Stimulated activated CD4-positive, alpha-beta T cell treated with anti-CD3 and anti-CD28 coated beads, Interleukin-1b, Interleukin-23, amount 100 ng/mL, for 48 hours (primary cell): Measurements from ENCODE around the gene CCL7.
"Not testable (repeated sequence)": the region's sequence is repeated elsewhere in the genome, so short reads cannot be mapped to it uniquely, and the experiment has no call there.

Experiments
- DNase-seq: peaks from one replicate; pipeline ENCODE4 v3.0.0-alpha.2; 2020

Gene CCL7

DNA sequence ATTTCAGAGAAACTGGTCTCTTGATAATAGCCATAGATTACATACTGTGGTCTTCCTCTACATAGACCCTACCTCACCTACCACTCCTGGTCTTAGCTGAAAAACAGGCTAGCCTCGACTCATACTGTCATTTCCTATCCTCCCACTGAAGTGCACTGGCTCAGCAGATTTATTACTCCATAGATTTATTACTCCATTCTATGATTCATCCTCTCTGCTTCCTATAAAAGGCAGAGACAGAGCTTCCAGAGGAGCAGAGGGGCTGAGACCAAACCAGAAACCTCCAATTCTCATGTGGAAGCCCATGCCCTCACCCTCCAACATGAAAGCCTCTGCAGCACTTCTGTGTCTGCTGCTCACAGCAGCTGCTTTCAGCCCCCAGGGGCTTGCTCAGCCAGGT, at the start of gene CCL7:
TSS of gene CCL7 (plus strand) at position 253 of the 400 bp plus-strand sequence. CDS start at position 323, 70 bp downstream.
- no peak for DNase-seq

DNA sequence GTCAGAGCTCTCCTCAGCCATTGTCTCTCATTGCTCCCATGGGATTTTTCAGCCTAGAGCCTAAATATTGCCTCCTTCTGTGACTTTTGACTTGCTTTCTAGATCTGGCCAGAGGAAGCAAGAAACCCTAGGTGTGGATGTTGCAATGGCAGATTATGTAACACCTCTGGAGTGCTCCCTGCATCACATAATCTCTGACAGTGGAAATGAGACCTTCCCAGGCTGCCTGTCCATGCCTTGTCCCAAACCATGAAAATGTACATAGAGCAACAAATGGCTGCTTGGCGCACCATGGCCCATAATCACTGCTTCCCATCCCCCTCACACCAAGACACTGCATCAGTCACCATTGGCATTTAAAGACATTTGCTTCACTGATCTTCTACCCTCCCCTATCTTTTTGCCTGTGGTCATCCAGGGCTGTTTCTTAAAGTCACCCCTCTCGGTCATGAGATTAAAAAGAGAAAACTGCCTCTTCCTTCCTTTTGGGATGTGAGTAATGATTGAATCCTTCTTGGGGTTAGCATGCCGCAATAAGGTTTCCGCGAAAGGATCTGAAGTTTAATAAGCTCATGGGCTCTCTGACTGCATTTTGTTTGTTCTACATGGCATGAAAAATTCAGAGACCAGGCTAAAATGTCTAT, 49.1 kb upstream of the CCL7 start:
- no peak for DNase-seq

DNA sequence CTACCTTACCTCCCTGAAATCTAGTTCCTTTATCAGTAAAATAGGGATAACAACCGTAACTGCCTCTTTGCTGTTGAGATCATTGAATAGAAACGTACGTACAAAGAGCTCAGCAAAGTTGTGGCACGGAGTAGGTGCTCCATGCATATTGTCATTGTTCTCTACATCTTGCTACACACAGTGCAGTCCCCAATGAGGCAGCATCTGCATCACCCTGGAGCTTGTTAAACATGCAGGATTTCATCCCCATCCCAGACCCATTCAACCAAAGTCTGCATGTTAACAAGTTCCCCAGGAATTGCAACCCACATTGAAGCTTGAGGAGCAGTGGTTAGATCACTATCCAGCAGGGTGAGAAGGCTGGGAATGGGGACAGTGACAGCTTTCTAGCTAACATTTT, 48.6 kb upstream of the CCL7 start:
- no peak for DNase-seq

DNA sequence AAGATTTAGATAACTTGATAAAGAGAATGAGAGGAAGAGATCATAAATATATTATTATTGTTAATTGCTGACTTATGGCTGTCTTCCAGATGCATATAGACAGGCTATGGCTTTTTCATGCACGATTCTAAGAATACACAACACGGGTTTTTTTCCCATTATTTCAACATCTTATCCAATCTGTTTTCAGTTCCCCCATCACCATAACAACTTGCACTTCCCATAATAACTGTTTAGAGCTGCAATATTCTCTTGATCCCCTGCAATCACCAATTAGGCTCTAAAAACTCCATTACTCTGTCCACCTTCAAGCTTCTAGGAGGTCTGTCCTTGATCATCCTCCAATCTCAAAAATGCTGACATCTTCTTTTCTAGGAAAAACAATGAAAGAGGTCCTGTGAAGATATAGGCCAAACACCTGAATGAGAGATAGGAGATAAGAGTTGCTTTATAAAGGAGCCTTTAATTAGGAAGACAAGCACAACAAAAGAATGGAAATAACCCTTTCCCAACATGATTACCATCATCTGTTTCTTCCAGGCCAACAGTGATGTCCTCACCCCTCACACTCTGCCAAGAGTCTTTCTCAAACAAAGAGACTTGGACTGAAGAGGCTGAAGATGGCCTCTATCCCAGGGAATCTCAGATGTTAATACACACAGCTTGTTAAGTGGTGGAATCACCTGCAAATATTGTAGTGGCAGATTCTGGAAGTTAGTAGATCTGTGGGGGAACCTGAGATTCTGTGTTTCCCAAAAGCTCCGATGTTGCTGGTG, 47.1 kb upstream of the CCL7 start:
- DNase-seq: no peak

DNA sequence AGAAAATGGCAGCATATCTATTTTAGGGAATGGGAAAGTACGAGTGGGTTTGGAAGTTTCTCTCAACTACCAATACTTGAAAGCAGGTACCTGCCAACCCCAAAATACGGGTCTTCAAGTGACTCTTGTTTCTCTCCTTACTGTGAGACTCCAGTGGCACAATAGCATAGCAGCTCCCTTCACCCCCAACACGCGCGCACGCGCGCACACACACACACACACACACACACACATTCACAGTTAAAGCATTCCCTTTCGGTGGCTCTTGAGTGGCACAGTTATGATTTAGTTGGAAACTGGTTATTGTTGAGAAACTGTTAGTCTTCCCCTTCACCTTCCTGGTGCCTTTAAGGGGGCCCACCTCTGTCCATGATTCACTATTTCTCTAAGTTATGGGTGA, 45.0 kb upstream of the CCL7 start:
- no peak for DNase-seq

DNA sequence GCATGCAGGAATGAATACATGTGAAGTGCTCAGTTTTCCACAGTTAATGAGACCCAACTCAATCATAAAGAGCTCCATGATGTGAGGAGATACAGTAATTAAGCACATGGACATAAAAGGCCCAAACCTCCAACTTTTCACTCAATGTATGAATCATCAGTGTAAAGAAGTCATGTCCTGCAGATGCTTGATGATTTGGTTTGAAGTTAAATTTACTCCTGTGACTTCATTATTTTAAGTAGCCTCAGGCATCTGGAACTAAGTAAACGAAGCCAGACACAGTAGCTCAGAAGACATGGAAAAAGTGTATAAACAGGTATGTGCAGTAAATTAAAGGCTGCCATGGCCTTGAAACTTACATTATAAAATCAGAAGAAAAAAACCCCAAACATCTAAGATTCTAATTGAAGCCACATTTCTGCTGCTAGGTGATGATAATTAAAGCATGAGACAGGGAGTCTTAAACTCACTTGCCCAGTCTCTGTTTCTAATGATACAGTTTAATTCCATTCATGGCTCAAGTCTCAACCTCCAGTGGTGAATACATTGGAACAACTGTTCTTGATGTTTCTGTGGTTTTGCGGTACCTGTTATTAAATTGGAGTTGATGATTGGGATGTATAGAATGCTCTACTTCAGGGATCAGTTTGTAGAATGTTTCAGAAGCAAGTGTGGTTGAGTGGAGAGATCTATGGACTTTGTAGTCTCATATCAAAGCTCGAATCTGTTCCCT, 43.8 kb upstream of the CCL7 start:
- DNase-seq: no peak

DNA sequence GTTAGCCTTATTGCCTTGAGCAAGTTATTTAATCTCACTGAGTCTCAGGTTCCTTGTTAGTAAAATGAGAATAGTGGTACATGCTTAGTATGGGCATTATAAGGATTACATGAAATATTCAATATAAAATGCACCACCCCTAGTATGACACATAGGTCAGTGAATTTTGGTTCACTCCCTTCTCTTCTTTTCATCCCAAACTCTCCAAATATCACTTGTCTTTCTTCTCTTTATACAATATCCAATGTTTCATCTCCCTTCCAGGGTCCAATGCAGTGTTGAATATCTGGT, 43.3 kb upstream of the CCL7 start:
- DNase-seq: no peak

DNA sequence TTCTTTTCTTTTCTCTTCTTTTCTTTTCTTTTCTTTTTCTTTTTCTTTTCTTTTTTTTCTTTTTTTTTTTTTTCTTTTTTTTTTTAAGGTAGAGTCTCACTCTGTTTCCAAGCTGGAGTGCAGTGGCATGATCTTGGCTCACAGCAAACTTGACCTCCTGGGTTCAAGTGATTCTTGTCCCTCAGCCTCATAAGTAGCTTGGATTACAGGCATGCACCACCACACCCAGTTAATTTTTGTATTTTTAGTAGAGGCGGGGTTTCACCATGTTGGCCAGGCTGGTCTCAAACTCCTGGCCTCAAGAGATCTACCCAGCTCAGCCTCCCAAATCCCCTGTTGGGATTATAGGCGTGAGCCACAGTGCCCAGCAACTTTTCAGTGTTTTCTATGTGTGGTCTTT, 42.7 kb upstream of the CCL7 start:
- not testable (repeated sequence) for DNase-seq

DNA sequence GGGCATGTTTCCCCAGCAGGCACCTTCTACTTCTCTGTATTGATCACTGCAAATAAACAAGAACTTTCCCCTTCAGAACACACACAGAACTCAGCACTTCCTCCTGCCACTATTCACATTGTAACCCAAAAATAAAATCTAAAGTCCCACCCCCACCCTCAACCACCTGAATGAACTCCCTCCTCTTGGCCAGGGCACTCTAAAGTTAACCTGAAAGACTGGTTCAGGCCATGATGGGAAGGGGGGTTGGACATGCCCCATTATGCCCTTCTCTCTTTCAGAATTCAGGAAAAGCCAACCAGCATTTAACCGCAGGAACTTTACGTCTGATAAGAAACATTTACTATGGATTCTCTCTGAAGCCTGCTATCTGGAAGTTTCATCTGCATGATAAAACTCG, 42.3 kb upstream of the CCL7 start:
- no peak for DNase-seq

DNA sequence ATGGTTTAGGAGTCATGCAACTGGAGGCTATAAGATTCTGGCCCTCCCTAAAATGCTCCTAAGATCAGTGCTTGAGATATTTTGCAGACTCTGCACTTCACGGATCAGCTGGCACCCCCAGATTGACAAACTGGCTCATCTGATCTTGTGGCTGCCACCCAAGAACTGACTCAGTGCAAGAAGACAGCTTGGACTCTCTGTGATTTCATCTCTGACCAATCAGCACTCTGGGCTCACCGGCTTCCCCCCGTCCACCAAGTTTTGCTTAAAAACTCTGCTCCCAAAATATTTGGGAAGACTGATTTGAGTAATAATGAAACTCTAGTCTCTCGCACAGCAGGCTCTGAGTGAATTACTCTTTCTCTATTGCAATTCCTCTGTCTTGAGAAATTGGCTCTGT, 41.2 kb upstream of the CCL7 start:
- DNase-seq: no peak

DNA sequence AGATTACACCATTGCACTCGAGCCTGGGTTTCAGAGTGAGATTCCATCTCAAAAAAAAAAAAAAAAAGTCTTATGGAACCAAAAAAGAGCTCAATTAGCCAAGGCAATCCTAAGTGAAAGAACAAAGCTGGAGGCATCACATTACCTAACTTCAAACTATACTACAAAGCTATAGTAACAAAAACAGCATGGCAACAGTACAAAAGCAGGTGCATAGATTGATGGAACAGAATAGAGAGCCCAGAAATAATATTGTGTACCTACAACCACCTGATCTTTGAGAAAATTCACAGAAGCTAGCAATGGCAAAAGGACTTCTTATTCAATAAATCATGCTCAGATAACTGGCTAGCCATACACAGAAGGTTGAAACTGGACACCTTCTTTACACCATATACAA, 39.7 kb upstream of the CCL7 start:
- no peak for DNase-seq

DNA sequence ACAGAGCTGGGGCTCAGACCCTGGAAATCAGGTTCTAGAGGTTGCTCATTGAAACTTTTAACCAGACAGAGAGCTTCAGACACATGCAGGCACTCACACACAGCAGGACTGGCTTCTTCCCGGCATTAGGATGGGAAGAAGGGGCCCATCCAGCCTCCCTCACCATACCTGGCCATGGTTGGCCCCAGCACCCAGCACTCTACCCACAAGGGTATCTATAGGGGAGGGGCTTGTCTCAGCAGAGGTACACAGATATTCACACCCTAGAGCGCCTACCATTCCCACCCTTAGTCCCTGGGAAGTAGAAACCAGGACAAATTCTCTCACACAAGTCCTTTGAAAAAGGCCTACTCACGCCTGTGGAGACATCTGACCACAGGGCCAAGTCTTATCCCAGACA, 35.4 kb upstream of the CCL7 start:
- DNase-seq: no peak

DNA sequence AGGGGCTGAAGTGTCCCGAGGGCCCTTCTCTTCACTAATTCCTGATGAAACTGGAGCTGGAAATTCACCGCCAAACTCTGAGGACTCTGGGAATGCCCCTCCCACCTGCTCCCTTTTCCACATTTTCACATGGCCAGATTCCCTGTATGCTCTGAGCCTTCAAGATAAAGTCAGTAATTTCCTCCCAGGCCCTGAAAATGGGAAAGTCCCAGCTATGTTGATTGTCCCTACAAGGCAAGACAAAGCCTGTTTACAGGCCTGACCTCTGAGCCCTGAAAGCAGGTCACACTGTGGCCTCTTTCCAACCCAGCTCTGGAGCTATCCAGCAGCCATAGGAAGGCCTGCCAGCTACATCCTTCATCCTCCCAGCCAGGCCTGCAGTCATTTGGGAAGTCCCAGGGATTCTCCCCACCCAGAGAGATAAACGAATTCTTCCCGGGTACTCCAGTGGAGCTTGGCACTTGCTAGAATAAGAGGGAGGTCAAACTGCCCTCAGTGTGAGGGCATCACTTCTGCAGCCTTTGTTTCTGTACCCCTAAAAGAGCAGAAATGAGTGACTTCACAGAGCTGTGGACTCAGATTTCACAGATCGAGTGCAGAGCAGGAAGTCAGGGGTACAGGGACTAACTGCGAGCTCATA, 34.5 kb upstream of the CCL7 start:
- no peak for DNase-seq

DNA sequence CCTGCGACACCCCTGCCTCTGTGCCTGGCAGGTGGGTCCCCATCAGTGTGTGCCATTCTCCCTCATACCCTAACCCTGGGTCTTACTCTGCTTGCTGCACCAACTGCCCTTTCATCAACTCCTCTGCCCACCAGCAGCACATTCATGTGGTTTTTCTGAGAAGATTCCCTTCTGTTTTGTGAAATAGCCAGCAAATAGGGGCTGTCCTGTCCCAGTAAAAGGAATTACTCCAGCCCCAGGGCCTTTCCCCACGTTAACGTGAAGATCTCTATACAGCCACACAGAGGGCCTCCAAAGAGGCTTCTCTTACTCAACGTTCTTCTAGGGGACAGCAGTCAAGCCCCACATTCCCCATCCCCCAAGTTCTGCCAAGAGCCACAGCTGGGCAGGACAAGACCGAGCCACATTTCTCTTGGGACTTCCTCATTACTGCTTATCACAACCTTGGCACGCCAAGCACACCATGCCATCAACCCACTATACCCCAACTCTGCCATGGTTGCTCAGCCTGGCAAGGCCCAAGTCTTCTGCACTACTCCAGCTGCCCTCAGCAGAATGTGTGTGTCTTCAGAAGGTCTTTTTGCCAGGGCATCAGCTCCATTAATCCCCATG, 33.6 kb upstream of the CCL7 start:
- DNase-seq: no peak

DNA sequence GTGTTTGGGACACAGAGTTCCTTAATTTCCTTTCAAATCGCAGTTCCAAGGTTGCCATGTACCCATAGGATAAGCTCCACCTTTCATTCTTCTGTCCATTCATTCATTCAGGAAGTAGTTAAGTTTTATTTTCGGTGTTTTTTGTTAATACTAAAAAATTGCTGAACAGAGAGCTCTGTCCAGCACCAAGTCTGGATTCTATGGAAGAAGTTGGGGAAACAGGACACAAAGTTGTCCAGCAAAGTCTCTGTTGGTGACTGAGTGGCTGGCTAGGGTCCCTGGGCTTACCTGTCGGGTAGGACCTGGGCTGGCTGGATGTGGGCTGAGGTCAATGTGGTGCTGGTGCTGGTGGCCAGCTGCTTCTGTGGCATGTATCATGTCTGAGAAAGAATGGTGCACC, 32.6 kb upstream of the CCL7 start:
- DNase-seq: no peak

DNA sequence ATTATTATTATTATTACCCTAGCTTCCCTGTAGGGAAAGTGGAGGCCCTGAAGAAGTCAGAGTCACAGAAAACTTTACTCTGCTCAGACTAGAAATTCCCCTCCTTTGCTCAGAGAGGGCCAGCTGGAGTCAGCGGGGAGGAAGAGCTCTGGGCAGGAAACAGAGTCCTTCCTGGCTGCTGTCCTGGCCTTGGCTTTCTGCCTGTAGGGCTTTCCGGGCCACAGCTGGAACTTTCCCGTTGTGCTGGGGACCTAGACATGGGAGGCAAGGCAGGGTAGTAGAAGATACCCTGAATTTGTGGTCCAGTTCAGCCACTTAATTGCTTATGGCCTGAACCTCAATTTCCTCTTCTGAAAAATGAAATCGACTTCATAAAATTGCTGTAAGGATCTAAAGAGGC, 29.0 kb upstream of the CCL7 start:
- DNase-seq: no peak

DNA sequence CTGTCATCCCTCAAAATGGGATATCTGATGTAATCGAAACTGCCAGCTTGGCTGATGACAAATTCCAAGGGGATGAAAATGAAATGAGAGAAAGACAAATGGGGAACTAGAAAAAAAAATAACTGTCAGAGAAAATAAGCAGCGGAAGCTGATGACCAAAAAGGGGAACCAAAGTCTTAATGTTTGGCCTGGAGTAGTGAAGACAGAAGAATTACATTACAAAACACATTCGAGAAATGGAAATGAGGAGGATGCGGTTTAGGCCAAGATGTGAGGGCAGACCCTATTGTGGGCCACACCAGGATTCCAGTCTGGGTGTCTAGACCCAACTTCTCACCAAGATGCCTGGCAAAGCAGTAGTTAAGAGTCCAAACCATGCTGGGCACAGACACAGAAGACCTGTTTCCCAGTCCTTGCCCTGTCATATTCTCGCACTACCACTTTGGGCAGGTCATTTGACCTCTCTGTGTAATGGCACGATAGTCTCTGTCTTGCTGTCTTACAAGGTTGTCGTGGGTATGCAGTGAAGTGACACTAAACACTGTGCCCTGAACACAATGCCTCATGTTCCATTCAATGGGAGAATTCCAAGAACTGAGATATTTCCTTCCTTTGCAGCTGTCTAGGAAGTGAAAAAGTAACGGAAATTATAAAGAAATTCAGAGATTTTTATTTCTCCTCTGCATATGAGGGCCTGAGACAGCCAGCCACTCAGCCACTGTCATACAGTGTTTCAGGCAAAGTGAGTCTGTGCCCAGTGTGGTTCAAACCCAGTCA, 27.2 kb upstream of the CCL7 start:
- no peak for DNase-seq

DNA sequence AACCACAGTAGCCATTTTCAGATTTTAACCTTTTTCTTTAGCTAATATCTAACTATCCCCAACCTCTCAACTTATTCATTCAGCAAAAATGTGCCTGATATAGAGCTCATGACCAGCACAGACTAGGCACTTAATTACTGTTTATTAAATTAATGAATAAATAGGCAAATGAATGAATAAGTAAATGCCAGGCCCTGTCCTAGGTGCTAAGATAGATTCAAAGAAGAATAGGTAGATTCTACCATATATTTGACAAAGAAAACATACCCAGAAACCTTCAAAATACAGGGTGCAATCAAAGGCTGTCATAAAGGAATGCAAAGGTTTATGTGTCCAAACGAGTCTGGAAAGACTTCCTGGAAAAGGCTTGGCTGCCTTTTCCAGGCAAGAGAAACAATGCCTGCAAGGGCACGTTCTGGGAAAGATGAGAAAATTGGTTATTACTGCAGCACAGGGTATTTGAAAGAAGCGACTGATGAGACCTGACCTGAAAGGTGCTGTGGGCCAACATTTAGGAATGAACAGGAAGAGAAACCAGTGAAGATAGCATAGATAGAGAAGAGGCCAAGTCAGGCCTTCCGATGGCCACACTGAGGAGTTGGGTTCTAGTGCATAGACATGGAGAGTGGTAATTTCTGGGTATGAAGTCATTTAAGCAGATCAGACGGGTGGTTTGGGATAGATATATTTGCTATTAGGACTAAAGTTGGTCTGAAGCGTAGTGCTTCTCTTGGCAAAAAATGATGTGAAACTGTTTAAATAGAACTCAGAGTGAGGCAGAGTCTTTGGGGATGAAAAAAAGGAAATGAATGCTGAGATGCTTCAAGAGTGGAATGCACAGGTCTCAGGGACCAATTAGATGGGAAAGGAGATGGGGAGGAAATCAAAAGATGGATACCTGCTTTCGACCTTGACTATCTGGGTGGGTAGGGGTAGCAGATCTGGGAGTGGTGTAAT, 26.4 kb upstream of the CCL7 start:
- DNase-seq: no peak

DNA sequence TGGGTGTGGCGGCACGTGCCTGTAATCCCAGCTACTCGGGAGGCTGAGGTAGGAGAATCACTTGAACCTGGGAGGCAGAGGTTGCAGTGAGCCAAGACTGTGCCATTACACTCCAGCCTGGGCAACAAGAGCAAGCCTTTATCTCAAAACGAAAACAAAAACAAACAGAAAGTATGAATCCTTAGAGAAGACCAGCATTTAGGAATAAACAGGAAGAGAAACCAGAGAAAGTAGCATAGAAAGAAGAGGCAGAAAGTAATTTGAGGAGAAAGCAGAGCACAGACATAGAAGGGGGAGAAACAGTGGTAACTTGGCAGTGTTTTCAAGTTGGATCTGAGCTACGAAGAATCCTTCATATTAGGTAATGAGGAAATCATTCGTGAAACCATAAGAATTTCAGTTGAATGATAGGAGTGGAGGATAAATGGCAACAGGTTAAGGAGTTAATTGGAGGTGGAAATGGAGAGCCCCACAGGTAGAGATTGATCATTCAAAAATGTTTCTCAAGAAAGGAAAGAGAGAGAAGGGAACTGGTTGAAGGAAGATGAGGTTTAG, 24.6 kb upstream of the CCL7 start:
- no peak for DNase-seq

DNA sequence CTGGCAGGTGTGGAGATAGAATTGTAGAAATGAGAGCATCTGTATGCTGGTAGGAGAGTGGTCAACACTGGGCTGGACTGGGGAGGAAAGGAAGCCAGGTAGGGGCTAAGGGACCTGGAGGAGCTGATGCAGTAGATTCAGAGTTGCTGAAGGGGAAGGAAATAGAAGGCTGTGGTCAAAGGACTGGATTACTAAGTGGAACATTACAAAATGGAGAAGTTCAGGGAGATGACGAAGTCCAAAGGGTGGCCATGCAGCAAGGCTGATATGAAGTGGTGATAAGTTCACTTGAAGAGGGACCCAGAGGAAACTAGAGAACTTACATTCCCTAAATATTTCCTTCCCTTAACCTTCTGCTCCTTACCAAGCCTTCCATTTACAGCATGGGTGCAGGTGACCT, 23.6 kb upstream of the CCL7 start:
- no peak for DNase-seq

DNA sequence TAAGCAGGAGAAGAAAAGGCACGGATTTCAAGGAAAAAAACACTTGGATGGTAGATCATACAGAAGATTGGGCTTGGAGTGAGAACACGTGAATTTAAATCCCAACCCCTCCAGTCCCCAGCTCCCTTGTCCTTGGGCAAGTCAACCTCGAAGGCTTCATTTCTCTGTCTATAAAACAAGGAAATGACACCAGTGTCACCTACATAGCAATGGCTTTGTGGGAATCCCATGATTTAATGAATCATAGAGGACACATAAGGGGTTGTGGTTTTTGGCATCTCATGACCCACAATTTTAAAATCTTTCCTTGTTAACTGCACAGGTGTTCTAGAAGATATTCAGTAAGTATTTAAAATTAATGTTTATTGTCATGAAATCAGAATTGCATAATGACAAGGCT, 23.1 kb upstream of the CCL7 start:
- DNase-seq: no peak
